Rectal smooth muscle tissue (tissue), 1 donor: ENCODE data around the gene LHFPL5.

Experiments used
- H3K27ac ChIP-seq: one replicate; pipeline ENCODE4 v1.7.0; 2013; ENCODE audit warnings: low read depth, low read length, inconsistent platforms
- H3K27me3 ChIP-seq: one replicate; pipeline ENCODE4 v1.7.0; 2013; ENCODE audit warnings: low read length; ENCODE audit not compliant: control insufficient read depth, insufficient read depth
- H3K36me3 ChIP-seq: one replicate; pipeline ENCODE4 v1.7.0; 2013; ENCODE audit warnings: low read length; ENCODE audit not compliant: control insufficient read depth, insufficient read depth
- H3K4me1 ChIP-seq: one replicate; pipeline ENCODE4 v1.7.0; 2013; ENCODE audit warnings: low read length; ENCODE audit not compliant: control insufficient read depth, insufficient read depth
- H3K4me3 ChIP-seq: one replicate; pipeline ENCODE4 v1.7.0; 2013; ENCODE audit warnings: low read length
- H3K9ac ChIP-seq: one replicate; pipeline ENCODE4 v1.7.0; 2013; ENCODE audit warnings: low read length

Gene LHFPL5

DNA sequence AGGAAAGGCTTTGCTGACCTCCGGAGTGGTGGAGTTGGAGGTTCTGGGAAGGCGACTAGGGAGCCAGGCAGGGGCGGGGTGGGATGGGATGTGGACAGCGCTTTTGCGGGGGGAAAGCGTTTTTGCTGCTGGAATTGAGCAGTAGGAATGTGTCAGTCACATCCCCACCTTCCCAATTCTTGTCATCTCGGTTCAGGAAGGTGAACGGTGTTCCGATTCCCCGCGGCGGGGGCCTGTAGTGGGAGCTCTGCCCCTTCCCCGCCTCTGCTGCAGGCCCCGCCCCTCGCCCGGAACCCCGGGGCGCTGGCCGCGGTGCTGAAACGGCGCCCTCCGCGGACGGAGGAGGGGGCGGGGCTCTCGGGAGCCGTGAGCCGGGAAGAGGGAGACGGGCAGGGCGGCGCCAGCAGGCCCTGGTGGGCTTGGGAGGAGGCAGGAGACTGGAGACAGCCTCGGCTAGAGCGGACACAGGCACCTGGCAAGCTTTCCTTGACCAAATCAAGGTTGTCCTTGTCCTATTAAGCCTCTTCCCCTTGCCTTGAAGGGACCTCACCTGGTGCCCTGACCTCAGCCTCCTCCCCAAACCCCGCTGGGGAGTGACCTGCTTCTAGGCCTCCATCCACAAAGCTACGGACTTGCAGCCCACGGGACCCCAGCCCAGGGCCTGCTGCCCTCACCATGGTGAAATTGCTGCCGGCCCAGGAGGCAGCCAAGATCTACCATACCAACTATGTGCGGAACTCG lies at the start of gene LHFPL5:
Gene LHFPL5 (plus strand): TSS at position 357 of the 741 bp plus-strand sequence. CDS start 319 bp downstream, at position 676.
- Histone ChIP-seq H3K9ac (no peak within 1 kb of the TSS), H3K4me1 (no peaks in the 10 kb centered on the region), H3K27me3 (peaks cover 13% of the 10 kb centered on the region), H3K4me3 (peak within 1 kb of the TSS; percentile 15), H3K36me3 (no peaks in the 10 kb centered on the region), H3K27ac (no peak within 1 kb of the TSS)

GRCh38 chr6:35757456-35758123 lies 47.6 kb upstream of the LHFPL5 start:
- Histone ChIP-seq H3K27ac (no peak overlapping the region), H3K4me1 (no peaks in the 10 kb centered on the region), H3K4me3 (no peak overlapping the region), H3K36me3 (no peaks in the 10 kb centered on the region), H3K27me3 (no peaks in the 10 kb centered on the region), H3K9ac (no peak overlapping the region)

DNA sequence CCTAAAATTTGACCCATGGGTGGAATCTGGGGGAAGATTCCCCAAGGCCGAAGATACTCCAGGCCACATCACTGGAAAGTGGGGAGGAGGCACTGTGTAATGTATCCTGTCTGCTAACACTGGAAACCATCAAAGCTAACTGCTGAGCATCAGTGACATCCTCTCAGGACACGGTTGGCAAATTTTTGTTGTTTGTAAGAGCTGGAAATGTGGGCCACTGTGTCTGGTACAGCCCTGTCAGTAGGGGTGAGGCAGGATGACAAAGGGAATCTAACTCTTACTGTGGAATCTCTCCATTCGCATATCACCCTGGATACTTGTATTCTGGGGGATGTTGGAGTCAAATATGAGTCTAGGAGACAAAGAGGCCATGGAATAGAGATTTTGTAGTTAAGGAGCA lies 45.7 kb upstream of the LHFPL5 start:
- no peaks in the 10 kb centered on the region for H3K36me3 ChIP-seq
- H3K4me3 ChIP-seq = no peak overlapping the region
- H3K27me3 ChIP-seq = no peaks in the 10 kb centered on the region
- no peak overlapping the region for H3K27ac ChIP-seq
- H3K4me1 ChIP-seq = no peaks in the 10 kb centered on the region
- H3K9ac ChIP-seq = no peak overlapping the region

DNA sequence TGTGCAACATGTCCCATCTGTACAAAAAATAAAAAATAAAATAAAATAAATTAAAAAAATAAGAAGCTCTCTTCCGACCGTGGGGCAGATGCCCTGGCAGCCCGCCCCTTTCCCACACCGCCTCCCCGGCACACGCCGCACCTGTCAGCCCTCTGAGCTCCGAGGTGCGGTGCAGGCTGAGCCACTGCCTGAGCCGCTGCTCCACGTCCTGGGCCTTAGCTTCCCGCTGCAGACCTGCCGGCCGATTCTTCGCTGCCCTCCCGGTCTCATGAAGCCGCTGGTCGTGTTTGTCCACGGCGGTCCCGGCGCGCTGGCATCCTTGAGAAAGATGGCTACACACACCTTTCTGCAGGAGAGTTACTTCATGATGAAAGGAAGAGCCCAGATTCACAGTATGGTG lies 39.4 kb upstream of the LHFPL5 start:
- Histone ChIP-seq H3K4me3 (no peak overlapping the region), H3K4me1 (no peaks in the 10 kb centered on the region), H3K27me3 (no peaks in the 10 kb centered on the region), H3K9ac (no peak overlapping the region), H3K27ac (no peak overlapping the region), H3K36me3 (no peaks in the 10 kb centered on the region)

- no peak overlapping the region for H3K4me3 ChIP-seq
- H3K27ac ChIP-seq = no peak overlapping the region
- no peaks in the 10 kb centered on the region for H3K4me1 ChIP-seq
- no peaks in the 10 kb centered on the region for H3K36me3 ChIP-seq
- no peaks in the 10 kb centered on the region for H3K27me3 ChIP-seq
- H3K9ac ChIP-seq = no peak overlapping the region
Measured at GRCh38 chr6:35769211-35769610, 35.9 kb upstream of the LHFPL5 start.

DNA sequence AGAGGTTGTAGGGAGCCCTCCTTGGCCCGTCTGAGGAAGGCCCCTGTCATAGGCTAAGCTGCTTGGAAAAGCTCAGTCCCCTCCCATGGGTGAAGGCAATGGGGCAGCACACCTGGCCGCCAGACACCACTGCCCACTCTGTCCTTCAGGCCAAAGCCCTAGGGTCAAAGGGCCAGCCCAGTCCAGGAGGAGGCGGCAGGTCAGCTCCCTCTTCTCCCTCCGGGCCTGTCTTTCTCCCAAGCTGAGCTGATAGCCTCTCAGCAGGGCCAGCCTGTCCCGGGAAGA lies 33.9 kb upstream of the LHFPL5 start:
- H3K36me3 ChIP-seq = no peaks in the 10 kb centered on the region
- no peaks in the 10 kb centered on the region for H3K4me1 ChIP-seq
- no peaks in the 10 kb centered on the region for H3K27me3 ChIP-seq
- H3K9ac ChIP-seq = no peak overlapping the region
- H3K4me3 ChIP-seq = no peak overlapping the region
- H3K27ac ChIP-seq = no peak overlapping the region

DNA sequence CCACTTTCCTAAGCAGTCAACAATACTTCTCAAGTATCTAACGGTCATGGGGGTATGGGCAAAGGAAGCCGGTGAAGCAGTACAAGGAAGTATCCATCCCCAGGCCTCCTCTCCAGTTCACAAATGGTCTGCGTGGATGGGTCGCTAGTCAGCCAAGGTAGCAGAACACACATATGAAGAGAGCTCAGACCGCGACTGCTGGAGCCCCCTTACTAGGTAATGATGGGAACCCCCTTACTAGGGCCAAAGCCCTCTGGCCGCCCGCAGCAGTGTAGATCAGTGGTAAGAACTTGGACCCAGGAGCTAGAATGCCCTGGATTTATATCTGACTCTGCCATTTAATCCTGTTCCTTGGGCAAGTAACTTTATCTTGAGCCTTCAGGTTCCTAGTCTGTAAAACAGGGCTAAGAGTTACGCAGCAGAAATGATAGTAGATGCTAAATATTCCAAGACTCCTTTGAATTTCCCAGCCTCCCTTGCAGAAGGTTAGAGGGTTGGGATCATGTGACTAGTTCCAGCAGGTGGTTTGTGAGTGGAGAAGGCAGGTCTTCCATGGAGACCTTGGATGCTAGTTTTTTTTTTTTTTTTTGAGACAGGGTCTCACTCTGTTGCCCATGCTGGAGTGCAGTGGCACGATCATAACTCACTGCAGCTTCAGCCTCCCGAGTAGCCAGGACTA lies 30.9 kb upstream of the LHFPL5 start:
- H3K4me3 ChIP-seq = no peak overlapping the region
- no peak overlapping the region for H3K9ac ChIP-seq
- no peaks in the 10 kb centered on the region for H3K36me3 ChIP-seq
- H3K27ac ChIP-seq = no peak overlapping the region
- H3K4me1 ChIP-seq = no peaks in the 10 kb centered on the region
- H3K27me3 ChIP-seq = no peaks in the 10 kb centered on the region

DNA sequence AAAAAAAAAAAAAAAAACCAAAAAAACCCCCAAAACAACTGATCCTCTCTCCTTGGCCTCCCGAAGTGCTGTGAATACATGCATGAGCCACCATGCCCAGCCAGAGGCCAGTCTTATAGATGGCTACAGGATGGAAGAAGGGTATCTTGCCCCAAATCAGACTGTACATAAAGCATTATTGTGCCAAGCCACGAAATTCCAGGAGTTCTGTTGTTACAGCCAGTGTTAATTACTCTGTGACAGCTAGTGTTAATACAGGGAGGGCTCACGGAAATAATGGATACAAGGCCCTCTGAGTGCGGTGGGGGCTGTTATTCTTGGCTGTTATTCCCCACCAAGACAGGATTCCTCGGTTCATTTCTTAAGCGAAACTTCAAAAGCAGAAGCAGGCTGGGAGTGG lies 30.1 kb upstream of the LHFPL5 start:
- no peaks in the 10 kb centered on the region for H3K27me3 ChIP-seq
- no peaks in the 10 kb centered on the region for H3K4me1 ChIP-seq
- no peaks in the 10 kb centered on the region for H3K36me3 ChIP-seq
- no peak overlapping the region for H3K9ac ChIP-seq
- no peak overlapping the region for H3K4me3 ChIP-seq
- no peak overlapping the region for H3K27ac ChIP-seq

DNA sequence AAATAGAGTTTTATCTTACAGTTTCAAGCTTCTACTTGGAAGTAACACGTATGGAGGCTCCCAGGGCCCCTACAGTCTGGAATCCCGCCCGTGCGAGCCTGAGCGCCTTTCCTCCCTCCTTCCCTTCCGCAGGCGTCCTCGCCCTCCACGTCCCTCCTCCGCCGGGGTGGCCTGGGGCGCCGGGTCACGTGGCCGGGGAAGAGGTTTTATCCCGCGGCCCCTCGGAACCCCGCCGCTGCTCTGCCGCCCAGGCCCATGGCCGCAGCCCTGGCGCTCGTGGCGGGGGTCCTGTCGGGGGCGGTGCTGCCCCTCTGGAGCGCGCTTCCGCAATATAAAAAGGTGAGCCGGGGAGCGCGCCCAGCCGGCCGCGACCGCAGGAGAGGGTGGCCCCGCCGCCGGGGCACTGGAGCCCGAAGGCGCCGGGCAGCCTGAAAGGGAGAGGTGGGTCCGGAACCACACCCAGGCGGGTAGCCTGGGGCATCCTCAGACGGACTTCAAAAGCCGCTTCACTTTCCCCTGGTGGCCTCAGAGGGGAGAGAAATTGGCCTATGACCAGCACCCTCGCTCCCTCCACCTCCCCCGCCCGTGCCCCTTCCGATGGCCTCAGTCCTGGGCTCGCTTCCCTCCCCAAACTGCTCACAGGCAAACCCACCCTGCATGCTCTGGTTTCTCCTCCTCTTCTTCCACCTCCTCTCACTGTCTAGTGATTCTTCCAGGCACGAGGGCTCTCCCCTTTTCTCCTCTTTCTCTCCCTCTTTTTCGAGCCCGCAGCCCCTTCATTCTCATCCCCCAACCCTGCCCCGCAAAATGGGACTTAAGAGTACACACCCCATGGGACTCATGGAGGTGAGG lies 28.6 kb upstream of the LHFPL5 start, which contains the start of gene CLPSL2:
Gene CLPSL2 (plus strand): TSS at position 235 of the 852 bp plus-strand sequence. CDS start 21 bp downstream, at position 256.
- Histone ChIP-seq H3K9ac (no peak within 1 kb of the TSS), H3K27ac (no peak within 1 kb of the TSS), H3K4me3 (peak within 1 kb of the TSS; percentile 46), H3K36me3 (no peaks in the 10 kb centered on the region), H3K4me1 (no peaks in the 10 kb centered on the region), H3K27me3 (no peaks in the 10 kb centered on the region)

GRCh38 chr6:35777356-35778102 lies 27.6 kb upstream of the LHFPL5 start:
- Histone ChIP-seq H3K9ac (no peak overlapping the region), H3K36me3 (no peaks in the 10 kb centered on the region), H3K4me3 (no peak overlapping the region), H3K27me3 (no peaks in the 10 kb centered on the region), H3K27ac (no peak overlapping the region), H3K4me1 (no peaks in the 10 kb centered on the region)

DNA sequence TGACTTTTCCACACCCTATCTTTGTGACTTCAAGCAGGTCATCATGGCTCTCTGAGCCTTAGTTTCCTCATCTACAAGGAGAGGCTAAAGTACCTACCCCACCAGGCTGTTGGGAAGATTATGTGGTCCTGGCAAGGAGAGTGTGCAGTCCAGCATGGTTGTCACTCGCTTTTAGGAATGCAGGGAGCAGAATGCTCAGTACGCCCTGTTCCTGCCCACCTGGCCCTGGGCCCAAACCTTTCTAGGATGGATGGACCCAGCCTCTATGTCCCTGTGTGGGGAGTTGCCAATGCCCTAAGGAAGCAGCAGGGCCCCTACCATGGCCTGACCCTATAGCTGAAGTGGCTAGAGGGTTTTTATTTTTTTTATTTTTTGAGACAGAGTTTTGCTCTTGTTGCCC lies 26.7 kb upstream of the LHFPL5 start:
- Histone ChIP-seq H3K9ac (no peak overlapping the region), H3K4me1 (no peaks in the 10 kb centered on the region), H3K27me3 (no peaks in the 10 kb centered on the region), H3K36me3 (no peaks in the 10 kb centered on the region), H3K27ac (no peak overlapping the region), H3K4me3 (no peak overlapping the region)
